ENCODE measurements around the gene PDE4D. TPM values are rescaled to one million over a fixed set of nuclear protein-coding genes. Genes with fewer than 3 reads are reported as not detected.

The PDE4D gene
- total and polyA plus RNA-seq, 2 of the 4 experiments (the other 2 are of a cell fraction) = 1.4 to 7.9 TPM

- POLR2A ChIA-PET (ENCODE audit: unreplicated experiment) = no interaction called here
- Histone ChIP-seq H3K4me3 (ENCODE audit: insufficient read depth, low read depth, low read length) (no peak overlapping the region), H2BK5ac (ENCODE audit: low read depth, low read length, poor library complexity, severe bottlenecking) (no peak overlapping the region), H4K91ac (ENCODE audit: insufficient read depth, low read depth, low read length) (no peak overlapping the region), H3K4ac (ENCODE audit: low read depth, low read length) (no peak overlapping the region), H3K79me1 (ENCODE audit: low read depth in 1 of 2, low read length in 2 of 2) (no peaks in the 10 kb centered on the region), H3K18ac (ENCODE audit: low read depth, low read length) (no peak overlapping the region), H2AK5ac (ENCODE audit: low read depth, low read length) (no peak overlapping the region), H3K23ac (ENCODE audit: low read depth, low read length) (no peak overlapping the region), H2BK120ac (ENCODE audit: low read depth, low read length) (no peak overlapping the region), H4K5ac (ENCODE audit: low read depth, low read length) (no peak overlapping the region), H3K9me1 (ENCODE audit: insufficient read depth, low read length) (no peaks in the 10 kb centered on the region), H3K4me2 (ENCODE audit: low read depth, low read length) (no peak overlapping the region), H3K9me3 (ENCODE audit: control insufficient read depth, insufficient read depth, low read length) (no peaks in the 10 kb centered on the region), H3K27ac (ENCODE audit: insufficient read depth, low read length) (no peak overlapping the region), H2BK20ac (ENCODE audit: low read depth, low read length) (no peak overlapping the region), H3K56ac (ENCODE audit: extremely low read depth, insufficient read depth, low read length) (no peak overlapping the region), H2AK9ac (replicated peaks; ENCODE audit: low read depth, low read length, poor library complexity) (no peak overlapping the region), H3K36me3 (ENCODE audit: control insufficient read depth, insufficient read depth, low read length) (no peaks in the 10 kb centered on the region), H2BK15ac (ENCODE audit: low read depth, low read length) (no peak overlapping the region), H3K14ac (replicated peaks; ENCODE audit: low read depth, low read length) (no peak overlapping the region), H3K27me3 (ENCODE audit: control insufficient read depth, insufficient read depth, low read length) (no peaks in the 10 kb centered on the region), H3K9ac (ENCODE audit: low read depth, low read length) (no peak overlapping the region), H4K8ac (ENCODE audit: low read depth in 2 of 2, low read length in 2 of 2) (no peak overlapping the region), H3K4me1 (ENCODE audit: control insufficient read depth, insufficient read depth, low read length) (no peaks in the 10 kb centered on the region), H2AFZ (replicated peaks; ENCODE audit: low read length, poor library complexity) (no peak overlapping the region), H4K20me1 (ENCODE audit: insufficient read depth, low read length) (no peaks in the 10 kb centered on the region)
- TF ChIP-seq FOS (IDR thresholded peaks at IDR 0.05; ENCODE audit: low read depth, low read length) (no peak), MAZ (IDR thresholded peaks at IDR 0.05; ENCODE audit: borderline replicate concordance, low read depth, low read length) (no peak), MXI1 (IDR thresholded peaks at IDR 0.05; ENCODE audit: borderline replicate concordance, low read depth, low read length) (no peak), CHD1 (IDR thresholded peaks at IDR 0.05; ENCODE audit: low read depth, low read length) (no peak), USF2 (IDR thresholded peaks at IDR 0.05; ENCODE audit: low read depth, low read length) (no peak), CTCF (conservative IDR thresholded peaks at IDR 0.05; ENCODE audit: low read depth, low read length) (no peak), ELK1 (IDR thresholded peaks at IDR 0.05; ENCODE audit: borderline replicate concordance, low read depth, low read length) (no peak), RAD21 (IDR thresholded peaks at IDR 0.05; ENCODE audit: low read length) (no peak), MAFK (IDR thresholded peaks at IDR 0.05; ENCODE audit: low read depth, low read length) (no peak), NFE2L2 (IDR thresholded peaks at IDR 0.05; ENCODE audit: low read depth, low read length) (no peak), POLR2A (IDR thresholded peaks at IDR 0.05; ENCODE audit: low read depth, low read length) (no peak), RCOR1 (IDR thresholded peaks at IDR 0.05; ENCODE audit: insufficient replicate concordance, low read length) (no peak), RFX5 (IDR thresholded peaks at IDR 0.05; ENCODE audit: low read depth, low read length) (no peak), BHLHE40 (IDR thresholded peaks at IDR 0.05; ENCODE audit: low read depth, low read length) (no peak), CEBPB (IDR thresholded peaks at IDR 0.05; ENCODE audit: low read depth, low read length) (no peak), SMC3 (IDR thresholded peaks at IDR 0.05; ENCODE audit: low read depth, low read length) (no peak)
- intact Hi-C loops (cut with micrococcal nuclease) = loop anchor here (5.0 kb wide), 2 partner anchors 106 to 331 kb away; no protein-coding TSS in a partner anchor
- DNase-seq (no peak), ATAC-seq (ENCODE audit: low read depth) (no peak)
- dilution Hi-C loops (cut with HindIII; ENCODE audit: low sequenced_read_pairs, unreplicated experiment) = no loop called here
- 100% methylated on average over 1 of the region's 1 CpG; no CpG with 5 or more reads in 1 of the 2 experiments for WGBS, 2 experiments (ENCODE audit: extremely low coverage in 2 of 2, insufficient read length in 1 of 2)
- in situ Hi-C loops (cut with MboI; ENCODE audit: low sequenced_read_pairs) = loop anchor here (5.0 kb wide), 1 partner anchor 406 kb away; no protein-coding TSS in a partner anchor
- CTCF ChIA-PET = interaction anchor here (0.5 kb wide), 1 partner anchor 476 kb away, joined by 3 read pairs; no protein-coding TSS in a partner anchor
- no TSS peak for BruUV-seq (replicated peaks)
These were observed 501.9 kb downstream of the PDE4D start for GRCh38 chr5:59391576-59391975.

Data from IMR-90 (cell line).